ENCODE data around the gene KCTD20.

KCTD20 gene

DNA sequence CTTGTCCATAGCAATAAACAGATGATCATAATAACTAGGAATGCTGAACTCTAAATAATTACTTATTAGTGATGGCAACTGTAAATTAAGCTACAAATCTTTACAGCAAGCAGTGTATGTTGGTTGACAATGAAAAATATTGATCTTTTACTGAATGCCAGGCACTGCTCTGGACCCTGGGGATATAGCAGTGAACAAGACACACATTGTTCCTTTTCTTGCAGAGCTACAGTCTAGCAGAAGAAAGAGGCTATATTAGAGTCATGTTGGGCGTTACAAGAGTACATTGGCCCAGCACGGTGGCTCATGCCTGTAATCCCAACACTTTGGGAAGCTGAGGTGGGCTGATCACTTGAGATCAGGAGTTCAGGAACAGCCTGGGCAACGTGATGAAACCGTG lies 11.6 kb upstream of the KCTD20 start:
- TF ChIP-seq, protein P1, sequence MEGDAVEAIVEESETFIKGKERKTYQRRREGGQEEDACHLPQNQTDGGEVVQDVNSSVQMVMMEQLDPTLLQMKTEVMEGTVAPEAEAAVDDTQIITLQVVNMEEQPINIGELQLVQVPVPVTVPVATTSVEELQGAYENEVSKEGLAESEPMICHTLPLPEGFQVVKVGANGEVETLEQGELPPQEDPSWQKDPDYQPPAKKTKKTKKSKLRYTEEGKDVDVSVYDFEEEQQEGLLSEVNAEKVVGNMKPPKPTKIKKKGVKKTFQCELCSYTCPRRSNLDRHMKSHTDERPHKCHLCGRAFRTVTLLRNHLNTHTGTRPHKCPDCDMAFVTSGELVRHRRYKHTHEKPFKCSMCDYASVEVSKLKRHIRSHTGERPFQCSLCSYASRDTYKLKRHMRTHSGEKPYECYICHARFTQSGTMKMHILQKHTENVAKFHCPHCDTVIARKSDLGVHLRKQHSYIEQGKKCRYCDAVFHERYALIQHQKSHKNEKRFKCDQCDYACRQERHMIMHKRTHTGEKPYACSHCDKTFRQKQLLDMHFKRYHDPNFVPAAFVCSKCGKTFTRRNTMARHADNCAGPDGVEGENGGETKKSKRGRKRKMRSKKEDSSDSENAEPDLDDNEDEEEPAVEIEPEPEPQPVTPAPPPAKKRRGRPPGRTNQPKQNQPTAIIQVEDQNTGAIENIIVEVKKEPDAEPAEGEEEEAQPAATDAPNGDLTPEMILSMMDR (IDR thresholded peaks at IDR 0.05; ENCODE audit: insufficient read depth, low read depth, low read length, missing control alignments), result no peak
- DNase-seq (ENCODE audit: low read depth), result no peak
- no peak overlapping the region for H3K4me3 ChIP-seq (ENCODE audit: low read depth, low read length)

DNA sequence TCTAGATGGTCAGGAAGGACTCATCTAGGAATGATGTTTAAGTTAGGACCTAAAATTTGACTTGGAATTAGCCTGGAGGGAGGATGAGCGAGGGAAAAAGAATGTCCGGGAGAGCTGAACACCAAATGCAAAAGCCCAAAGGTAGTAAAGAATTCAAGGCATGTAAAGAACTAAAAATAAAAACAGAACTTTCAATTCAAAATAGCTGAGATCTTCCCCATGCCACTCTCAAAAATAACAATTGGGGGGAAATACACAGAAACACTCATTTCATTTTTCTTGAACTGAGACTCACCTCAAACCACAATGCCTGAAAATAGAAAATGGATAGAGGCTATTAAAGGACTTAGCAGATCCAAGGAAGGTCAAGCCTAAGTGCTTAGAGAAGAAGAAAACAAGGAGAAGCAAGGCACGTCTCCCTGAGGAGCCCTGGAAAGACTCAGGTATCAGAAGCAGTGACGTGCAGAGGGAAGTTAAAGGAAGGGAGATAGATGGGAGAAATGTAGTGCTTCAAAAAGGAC lies 10.6 kb upstream of the KCTD20 start:
- peak; percentile 46 for DNase-seq (ENCODE audit: low read depth)
- H3K4me3 ChIP-seq (ENCODE audit: low read depth, low read length), result no peak overlapping the region; the same call in 1 of the 2 replicates
- TF ChIP-seq, protein P1 (IDR thresholded peaks at IDR 0.05; ENCODE audit: insufficient read depth, low read depth, low read length, missing control alignments), result no peak

DNA sequence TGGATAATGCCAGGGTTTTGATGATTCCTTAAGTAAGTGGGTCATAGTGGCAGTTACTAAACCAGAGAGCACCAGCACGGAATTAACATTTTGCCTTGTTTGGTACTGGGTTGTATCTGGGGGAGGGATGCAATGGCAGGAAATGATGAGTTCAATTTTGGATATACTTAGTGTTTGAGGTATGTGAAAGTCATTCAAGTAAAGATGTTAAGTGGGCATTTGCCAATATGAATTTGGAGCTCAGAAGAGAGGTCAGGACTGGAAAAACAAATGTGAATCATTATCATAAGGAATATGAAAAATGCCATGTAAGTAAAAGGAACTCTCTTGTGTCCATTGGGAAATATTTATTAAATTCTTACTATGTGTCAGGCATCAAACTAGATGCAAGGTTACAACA lies 6.3 kb upstream of the KCTD20 start:
- TF ChIP-seq, protein P1 (IDR thresholded peaks at IDR 0.05; ENCODE audit: insufficient read depth, low read depth, low read length, missing control alignments), result no peak
- DNase-seq (ENCODE audit: low read depth), result peak; percentile 4
- no peak overlapping the region for H3K4me3 ChIP-seq (ENCODE audit: low read depth, low read length)

DNA sequence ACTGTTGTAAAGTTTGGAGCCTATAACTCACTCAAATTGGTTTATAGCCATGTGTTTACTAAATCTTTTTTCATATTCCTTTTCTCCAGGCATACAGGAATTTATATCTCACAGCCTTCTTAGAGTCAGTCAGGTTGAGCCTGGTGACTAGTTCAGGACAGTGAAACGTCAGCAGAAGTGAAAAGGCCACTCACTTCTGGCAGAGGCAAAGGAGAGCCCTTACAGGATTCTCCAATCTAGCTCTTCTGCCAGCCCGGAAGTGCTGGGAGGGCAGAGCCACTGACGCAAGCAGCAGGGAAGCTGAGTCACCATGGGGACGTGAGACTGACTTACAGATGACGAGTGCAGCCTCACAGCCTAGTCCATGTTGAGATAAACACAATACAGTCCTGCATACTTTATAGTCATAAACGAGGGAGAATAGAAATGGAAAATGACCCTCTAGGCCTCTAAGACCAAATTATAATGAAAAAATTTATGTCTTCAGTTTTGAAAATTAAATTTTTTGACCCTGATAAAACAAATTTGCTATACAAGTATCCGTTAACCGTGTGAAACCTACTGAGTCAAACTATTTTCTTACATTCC lies 1.4 kb upstream of the KCTD20 start:
- peak; percentile 94 for DNase-seq (ENCODE audit: low read depth)
- peak overlapping the region; percentile 78 for H3K4me3 ChIP-seq (ENCODE audit: low read depth, low read length)
- TF ChIP-seq, protein P1 (IDR thresholded peaks at IDR 0.05; ENCODE audit: insufficient read depth, low read depth, low read length, missing control alignments), result no peak

DNA sequence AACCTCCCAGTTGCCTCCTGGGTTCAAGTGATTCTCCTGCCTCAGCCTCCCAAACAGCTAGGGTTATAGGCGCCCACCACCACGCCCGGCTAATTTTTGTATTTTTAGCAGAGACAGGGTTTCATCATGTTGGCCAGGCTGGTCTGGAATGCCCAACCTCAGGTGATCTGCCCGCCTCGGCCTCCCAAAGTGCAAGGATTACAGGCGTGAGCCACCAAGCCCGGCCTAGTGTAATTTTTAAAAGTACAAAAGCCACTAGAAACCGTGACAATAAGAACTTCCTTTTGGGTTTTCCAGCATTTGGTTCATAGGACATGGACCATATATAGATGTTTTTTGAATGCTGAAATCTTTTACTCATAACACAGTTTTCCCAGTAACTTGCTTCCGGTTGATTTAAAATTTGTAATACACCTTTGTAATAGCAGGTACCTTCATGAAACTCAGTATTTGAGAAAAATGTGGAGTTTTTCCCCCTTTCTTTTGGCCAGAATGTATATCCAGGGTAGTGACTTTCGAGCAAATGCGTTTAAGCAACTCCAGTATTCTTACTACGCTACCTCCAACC lies 613 bp upstream of the KCTD20 start:
- peak overlapping the region; percentile 78 for H3K4me3 ChIP-seq (ENCODE audit: low read depth, low read length)
- TF ChIP-seq, protein P1 (IDR thresholded peaks at IDR 0.05; ENCODE audit: insufficient read depth, low read depth, low read length, missing control alignments), result no peak
- DNase-seq (ENCODE audit: low read depth), result peak; percentile 6

DNA sequence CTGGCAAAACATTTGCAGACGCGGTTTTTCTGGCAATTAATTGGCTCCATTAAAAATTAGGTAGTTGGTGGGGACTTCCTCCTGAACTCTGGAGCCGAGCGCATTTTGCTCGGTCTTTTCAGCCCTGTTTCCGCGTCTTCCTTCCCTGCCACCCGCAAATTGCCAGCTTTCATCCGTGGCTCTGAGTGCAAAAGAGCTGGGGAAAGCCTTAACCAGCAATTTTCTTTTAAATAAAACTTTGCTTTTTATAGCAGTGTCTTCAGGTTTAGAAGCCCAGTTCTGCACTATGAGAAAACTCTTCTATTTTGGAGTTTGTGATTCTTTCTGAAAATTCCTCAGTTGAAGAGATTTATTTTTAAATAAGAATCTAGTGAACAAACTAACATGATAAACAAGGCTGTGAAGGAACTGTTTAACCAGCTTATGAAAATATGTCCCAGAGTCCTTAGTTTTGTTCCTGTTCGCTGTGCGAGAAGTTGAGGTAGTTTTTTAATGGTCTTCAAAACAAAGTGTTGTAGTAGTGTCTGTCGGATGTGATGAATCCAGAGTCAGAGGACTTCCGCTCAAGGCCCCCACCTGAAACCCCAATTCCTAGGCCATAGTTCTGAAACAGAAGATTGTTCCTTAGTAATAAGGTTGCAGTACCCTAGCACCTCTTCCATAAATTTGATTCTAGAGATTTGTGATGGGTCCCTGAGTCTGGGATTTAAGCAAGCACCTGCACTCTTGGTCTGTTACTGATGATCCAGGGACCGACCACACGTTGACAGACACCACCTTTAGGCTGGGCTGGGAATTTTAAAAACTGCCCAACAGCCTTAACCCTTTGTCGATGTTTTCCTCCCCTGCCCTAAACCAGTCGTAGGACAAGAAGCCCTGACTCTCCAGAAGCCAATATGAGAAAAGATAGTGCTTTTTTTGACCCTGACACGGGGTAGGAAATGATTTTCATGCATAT lies 950 bp downstream of the KCTD20 start:
- peak; percentile 43 for DNase-seq (ENCODE audit: low read depth)
- H3K4me3 ChIP-seq (ENCODE audit: low read depth, low read length), result peak overlapping the region; percentile 78
- TF ChIP-seq, protein P1 (IDR thresholded peaks at IDR 0.05; ENCODE audit: insufficient read depth, low read depth, low read length, missing control alignments), result peak; percentile 16

All from GM12865 (cell line).